Skin of body (tissue), 2 donors: ENCODE data around the gene EFS. TPM values are rescaled to one million over a fixed set of nuclear protein-coding genes. Genes with fewer than 3 reads are reported as not detected.

ENCODE experiments used
- DNase-seq: peaks from one replicate; lab custom pipeline; 2025; lab: John Stamatoyannopoulos, UW
- total RNA-seq: library from RNA; depleted of rRNA; stranded (reverse); fragments of >200 nt; gene quantifications from one replicate; pipeline ENCODE4 v1.2.3, GENCODE V29; 2014

EFS gene
- total RNA-seq, 1 donor from 2014 or later, result 24.1 TPM

- no peak for DNase-seq
Measured at GRCh38 chr14:23379366-23380196, 14.6 kb upstream of the EFS start.

- no peak for DNase-seq
Measured at GRCh38 chr14:23378612-23379220, 13.7 kb upstream of the EFS start.

GRCh38 chr14:23377573-23378563 is 12.9 kb upstream of the EFS start:
- no peak for DNase-seq

- DNase-seq, result no peak
Measured at GRCh38 chr14:23377198-23377550, 12.2 kb upstream of the EFS start.

GRCh38 chr14:23376482-23377197 is 11.7 kb upstream of the EFS start, which contains the start of gene CMTM5:
Gene CMTM5 (plus strand): TSS chr14:23377046. CDS start chr14:23377252, 206 bp downstream.
- peak; percentile 26 for DNase-seq

GRCh38 chr14:23375527-23376251 is 10.7 kb upstream of the EFS start:
- no peak for DNase-seq

- no peak for DNase-seq
Measured at GRCh38 chr14:23373041-23373440, 8.1 kb upstream of the EFS start.

- DNase-seq, result no peak
Measured at GRCh38 chr14:23372509-23372908, 7.5 kb upstream of the EFS start, which contains the start of gene IL25. Gene IL25 (plus strand): TSS chr14:23372809.

GRCh38 chr14:23371865-23372264 is 6.9 kb upstream of the EFS start:
- no peak for DNase-seq

- no peak for DNase-seq
Measured at GRCh38 chr14:23370221-23370620, 5.2 kb upstream of the EFS start.

- peak; percentile 90 for DNase-seq
Measured at GRCh38 chr14:23366426-23366921, 1.5 kb upstream of the EFS start.

GRCh38 chr14:23365732-23366425 is 907 bp upstream of the EFS start:
- DNase-seq, result peak; percentile 90

GRCh38 chr14:23364164-23365035 is 572 bp downstream of the EFS start:
- DNase-seq, result peak; percentile 58

GRCh38 chr14:23362200-23362599 is 2.8 kb downstream of the EFS start:
- DNase-seq, result no peak

GRCh38 chr14:23361763-23362162 is 3.2 kb downstream of the EFS start:
- DNase-seq, result no peak

- DNase-seq, result no peak
Measured at GRCh38 chr14:23361320-23361719, 3.7 kb downstream of the EFS start.

GRCh38 chr14:23360496-23360895 is 4.5 kb downstream of the EFS start:
- no peak for DNase-seq

GRCh38 chr14:23359722-23360447 is 5.1 kb downstream of the EFS start:
- DNase-seq, result no peak
